ENCODE data around the gene BCL7A. TPM values are rescaled to one million over a fixed set of nuclear protein-coding genes. Genes with fewer than 3 reads are reported as not detected.

Gene BCL7A
- total and polyA plus RNA-seq, 4 experiments from 2014 or later = 1.5 to 3.7 (median 2.8) TPM

GRCh38 chr12:122062832-122063693 is 41.4 kb downstream of the BCL7A start:
- no peak overlapping the region for H3K4me3 ChIP-seq (ENCODE audit: low read length in 2 of 2)
- POLR2A ChIA-PET (ENCODE audit: partially characterized antibody) = no interaction called here
- no peaks in the 10 kb centered on the region for H3K27me3 ChIP-seq (ENCODE audit: insufficient read depth, low read length)
- no peak overlapping the region for H3K4me3 Mint-ChIP-seq
- H3K36me3 Mint-ChIP-seq = no peaks in the 10 kb centered on the region
- no peaks in the 10 kb centered on the region for H3K36me3 ChIP-seq (ENCODE audit: insufficient read depth, low read length)
- peaks cover 4 to 8% (median 5%) of the 10 kb centered on the region in 4 donors for H3K4me1 Mint-ChIP-seq
- H3K9me3 ChIP-seq (ENCODE audit: control insufficient read depth in 1 of 2, low read length in 2 of 2) = no peaks in the 10 kb centered on the region
- intact Hi-C loops (cut with micrococcal nuclease) = no loop called here
- H3K4me1 ChIP-seq (ENCODE audit: insufficient read depth, low read length) = peaks cover 5% of the 10 kb centered on the region
- H3K27ac Mint-ChIP-seq = peak overlapping the region in 4 of 7 donors; percentile 10 to 54 (median 46)
- H3K27ac ChIP-seq (ENCODE audit: low read depth, low read length) = no peak overlapping the region
- H3K27me3 Mint-ChIP-seq = no peaks in the 10 kb centered on the region
- H3K9me3 Mint-ChIP-seq = no peaks in the 10 kb centered on the region
- CTCF ChIA-PET (ENCODE audit: partially characterized antibody) = interaction anchor here (1.2 to 1.7 kb wide), 4 partner anchors 9 to 145 kb away, joined by 3 to 7 read pairs (median 4); partner anchors contain the start of gene CFAP251
- DNase-seq = no peak

GRCh38 chr12:122063694-122064024 is 42.0 kb downstream of the BCL7A start:
- Mint-ChIP-seq H3K36me3 (no peaks in the 10 kb centered on the region), H3K27me3 (no peaks in the 10 kb centered on the region), H3K9me3 (no peaks in the 10 kb centered on the region), H3K4me3 (no peak overlapping the region), H3K4me1 (peaks cover 10 to 12% (median 11%) of the 10 kb centered on the region in 4 donors), H3K27ac (peak overlapping the region in 1 of 7 donors; percentile 39)
- Histone ChIP-seq H3K9me3 (ENCODE audit: control insufficient read depth in 1 of 2, low read length in 2 of 2) (no peaks in the 10 kb centered on the region), H3K4me3 (ENCODE audit: low read length in 2 of 2) (no peak overlapping the region), H3K27ac (ENCODE audit: low read depth, low read length) (no peak overlapping the region), H3K36me3 (ENCODE audit: insufficient read depth, low read length) (no peaks in the 10 kb centered on the region), H3K4me1 (ENCODE audit: insufficient read depth, low read length) (peaks cover 10% of the 10 kb centered on the region), H3K27me3 (ENCODE audit: insufficient read depth, low read length) (no peaks in the 10 kb centered on the region)
- ChIA-PET CTCF (ENCODE audit: partially characterized antibody) (interaction anchor here (1.2 to 1.5 kb wide), 3 partner anchors 9 to 145 kb away, joined by 3 to 4 read pairs (median 3); partner anchors contain the start of gene CFAP251), POLR2A (ENCODE audit: partially characterized antibody) (no interaction called here)
- intact Hi-C loops (cut with micrococcal nuclease) = no loop called here
- DNase-seq = no peak

- H3K27ac ChIP-seq (ENCODE audit: low read depth, low read length) = no peak overlapping the region
- H3K4me3 Mint-ChIP-seq = no peak overlapping the region
- H3K9me3 ChIP-seq (ENCODE audit: control insufficient read depth in 1 of 2, low read length in 2 of 2) = no peaks in the 10 kb centered on the region
- CTCF ChIA-PET (ENCODE audit: partially characterized antibody) = interaction anchor here (1.2 to 1.5 kb wide), 2 partner anchors 10 to 146 kb away, joined by 3 to 4 read pairs; partner anchors contain the start of gene CFAP251
- no peaks in the 10 kb centered on the region for H3K27me3 ChIP-seq (ENCODE audit: insufficient read depth, low read length)
- H3K27ac Mint-ChIP-seq = peak overlapping the region in 1 of 7 donors; percentile 43
- DNase-seq = no peak
- H3K36me3 Mint-ChIP-seq = no peaks in the 10 kb centered on the region
- H3K27me3 Mint-ChIP-seq = no peaks in the 10 kb centered on the region
- H3K36me3 ChIP-seq (ENCODE audit: insufficient read depth, low read length) = no peaks in the 10 kb centered on the region
- POLR2A ChIA-PET (ENCODE audit: partially characterized antibody) = no interaction called here
- H3K4me1 Mint-ChIP-seq = peaks cover 10 to 12% (median 11%) of the 10 kb centered on the region in 4 donors
- H3K4me1 ChIP-seq (ENCODE audit: insufficient read depth, low read length) = peaks cover 10% of the 10 kb centered on the region
- no peaks in the 10 kb centered on the region for H3K9me3 Mint-ChIP-seq
- H3K4me3 ChIP-seq (ENCODE audit: low read length in 2 of 2) = no peak overlapping the region
- intact Hi-C loops (cut with micrococcal nuclease) = no loop called here
These were observed 42.5 kb downstream of the BCL7A start for GRCh38 chr12:122064025-122064777.

- H3K27ac ChIP-seq (ENCODE audit: low read depth, low read length) = no peak overlapping the region
- peaks cover 11 to 12% (median 12%) of the 10 kb centered on the region in 4 donors for H3K4me1 Mint-ChIP-seq
- H3K4me1 ChIP-seq (ENCODE audit: insufficient read depth, low read length) = peaks cover 10% of the 10 kb centered on the region
- H3K36me3 Mint-ChIP-seq = no peaks in the 10 kb centered on the region
- intact Hi-C loops (cut with micrococcal nuclease) = no loop called here
- no peaks in the 10 kb centered on the region for H3K9me3 ChIP-seq (ENCODE audit: control insufficient read depth in 1 of 2, low read length in 2 of 2)
- no peak overlapping the region for H3K27ac Mint-ChIP-seq
- no peaks in the 10 kb centered on the region for H3K9me3 Mint-ChIP-seq
- H3K4me3 ChIP-seq (ENCODE audit: low read length in 2 of 2) = no peak overlapping the region
- H3K4me3 Mint-ChIP-seq = no peak overlapping the region
- no peaks in the 10 kb centered on the region for H3K27me3 Mint-ChIP-seq
- H3K27me3 ChIP-seq (ENCODE audit: insufficient read depth, low read length) = no peaks in the 10 kb centered on the region
- CTCF ChIA-PET (ENCODE audit: partially characterized antibody) = interaction anchor here (2.3 to 6.1 kb wide), 2 partner anchors 10 to 58 kb away, joined by 6 to 33 read pairs; no protein-coding TSS in a partner anchor
- H3K36me3 ChIP-seq (ENCODE audit: insufficient read depth, low read length) = no peaks in the 10 kb centered on the region
- no peak for DNase-seq
- POLR2A ChIA-PET (ENCODE audit: partially characterized antibody) = no interaction called here
These were observed 43.3 kb downstream of the BCL7A start for GRCh38 chr12:122064780-122065588.

GRCh38 chr12:122067548-122067947 is 45.9 kb downstream of the BCL7A start:
- Mint-ChIP-seq H3K27me3 (no peaks in the 10 kb centered on the region), H3K9me3 (no peaks in the 10 kb centered on the region), H3K4me1 (peaks cover 11 to 12% (median 12%) of the 10 kb centered on the region in 4 donors), H3K27ac (peak overlapping the region in 4 of 7 donors; percentile 4 to 84 (median 50)), H3K4me3 (peak overlapping the region in 7 of 8 donors; percentile 21 to 81 (median 72)), H3K36me3 (no peaks in the 10 kb centered on the region)
- H3K27me3 ChIP-seq (ENCODE audit: insufficient read depth, low read length) = no peaks in the 10 kb centered on the region
- H3K4me1 ChIP-seq (ENCODE audit: insufficient read depth, low read length) = peaks cover 10% of the 10 kb centered on the region
- intact Hi-C loops (cut with micrococcal nuclease) = no loop called here
- H3K36me3 ChIP-seq (ENCODE audit: insufficient read depth, low read length) = no peaks in the 10 kb centered on the region
- H3K27ac ChIP-seq (ENCODE audit: low read depth, low read length) = no peak overlapping the region
- DNase-seq = no peak
- CTCF ChIA-PET (ENCODE audit: partially characterized antibody) = interaction anchor here (0.9 to 6.1 kb wide), 5 partner anchors 11 to 55 kb away, joined by 3 to 33 read pairs (median 6); partner anchors contain the start of gene MLXIP
- POLR2A ChIA-PET (ENCODE audit: partially characterized antibody) = no interaction called here
- no peaks in the 10 kb centered on the region for H3K9me3 ChIP-seq (ENCODE audit: control insufficient read depth in 1 of 2, low read length in 2 of 2)
- no peak overlapping the region for H3K4me3 ChIP-seq (ENCODE audit: low read length in 2 of 2)

GRCh38 chr12:122067966-122068365 is 46.3 kb downstream of the BCL7A start:
- Histone ChIP-seq H3K4me3 (ENCODE audit: low read length in 2 of 2) (no peak overlapping the region), H3K9me3 (ENCODE audit: control insufficient read depth in 1 of 2, low read length in 2 of 2) (no peaks in the 10 kb centered on the region), H3K4me1 (ENCODE audit: insufficient read depth, low read length) (peaks cover 10% of the 10 kb centered on the region), H3K36me3 (ENCODE audit: insufficient read depth, low read length) (no peaks in the 10 kb centered on the region), H3K27ac (ENCODE audit: low read depth, low read length) (no peak overlapping the region), H3K27me3 (ENCODE audit: insufficient read depth, low read length) (no peaks in the 10 kb centered on the region)
- no peaks in the 10 kb centered on the region for H3K9me3 Mint-ChIP-seq
- POLR2A ChIA-PET (ENCODE audit: partially characterized antibody) = interaction anchor here (0.7 to 1.5 kb wide), 2 partner anchors 10 to 48 kb away, joined by 3 to 8 read pairs; partner anchors contain the start of gene MLXIP
- peak overlapping the region in 7 of 8 donors; percentile 21 to 81 (median 72) for H3K4me3 Mint-ChIP-seq
- peaks cover 11 to 12% (median 11%) of the 10 kb centered on the region in 4 donors for H3K4me1 Mint-ChIP-seq
- no peaks in the 10 kb centered on the region for H3K27me3 Mint-ChIP-seq
- no peaks in the 10 kb centered on the region for H3K36me3 Mint-ChIP-seq
- CTCF ChIA-PET (ENCODE audit: partially characterized antibody) = interaction anchor here (0.9 to 6.1 kb wide), 5 partner anchors 10 to 150 kb away, joined by 3 to 33 read pairs (median 3); partner anchors contain the start of genes CFAP251 and MLXIP
- peak in 4 of 5 donors; percentile 15 to 32 (median 28) for DNase-seq
- intact Hi-C loops (cut with micrococcal nuclease) = no loop called here
- H3K27ac Mint-ChIP-seq = peak overlapping the region in 5 of 7 donors; percentile 4 to 84 (median 23)

Data from CD4-positive, alpha-beta memory T cell (primary cell).